AG10803 (cell line): Measurements from ENCODE around the gene TMEM181.

ENCODE experiments used
- DNase-seq: peaks from one replicate; pipeline ENCODE4 v3.0.0; 2010; ENCODE audit warnings: low read depth
- H3K4me3 ChIP-seq: 2 replicates; pipeline ENCODE4 v1.5.1; 2011; ENCODE audit warnings: mild to moderate bottlenecking, low read length, control low read depth
- CTCF ChIP-seq: conservative IDR thresholded peaks from 2 replicates; pipeline ENCODE4 v1.5.1; 2011; ENCODE audit warnings: mild to moderate bottlenecking, low read length, control low read depth, inconsistent platforms

Gene TMEM181

GRCh38 chr6:158680015-158680414, 120.1 kb downstream of the TMEM181 start:
- TF ChIP-seq CTCF: no peak
- no peak for DNase-seq
- H3K4me3 ChIP-seq: no peak overlapping the region

- DNase-seq: no peak
- no peak for TF ChIP-seq CTCF
- H3K4me3 ChIP-seq: no peak overlapping the region
These were observed 120.6 kb downstream of the TMEM181 start for GRCh38 chr6:158680481-158680880.

- no peak for TF ChIP-seq CTCF
- no peak for DNase-seq
- no peak overlapping the region for H3K4me3 ChIP-seq
These were observed 124.4 kb downstream of the TMEM181 start for GRCh38 chr6:158684311-158684710.

GRCh38 chr6:158684745-158685324, 124.9 kb downstream of the TMEM181 start:
- peak; percentile 12 for DNase-seq
- no peak for TF ChIP-seq CTCF
- H3K4me3 ChIP-seq: no peak overlapping the region
